Left cardiac atrium (tissue), 4 donors: ENCODE measurements around the gene ALDH1B1. TPM values are rescaled to one million over a fixed set of nuclear protein-coding genes. Genes with fewer than 3 reads are reported as not detected.
"Not testable (repeated sequence)": the region's sequence is repeated elsewhere in the genome, so short reads cannot be mapped to it uniquely, and the experiment has no call there.

Source experiments
- ATAC-seq, 2 donors: fragments of 200-7000 bp; cut with Tn5 transposase; one replicate each; pipeline ENCODE4 v1.9.1; 2020; ENCODE audit warnings: mild to moderate bottlenecking in 2 of 2, moderate library complexity in 2 of 2
- DNase-seq: peaks from one replicate; pipeline ENCODE4 v3.0.0-alpha.2; 2020
- intact Hi-C, 2 donors: fragments of 100-400 bp; cut with DNase I; formaldehyde crosslinking; loops; one replicate each; pipeline versions ENCODE4 v1.14.1 to v1.15.1; 2022 to 2023
- total RNA-seq, 2 donors: library from RNA; stranded (reverse); fragmentation: NEBNext Ultra II Directional; extraction: Animal tissue kit (Norgen Biotek cat#: 25700); gene quantifications; one replicate each; pipeline ENCODE4 v1.2.1, GENCODE V29; 2021
- donor health status: DM: no; HTN: yes; CAD: no.
- donor health status: DM: no; HTN: yes; CAD: no; lungs with severe emphysema.
- donor health status: DM: yes; HTN: yes; CAD: no.
- donor health status: Dilated cardiomyopathy.

The ALDH1B1 gene
- total RNA-seq, 2 donors from 2014 or later = 19.4 to 21.0 TPM

DNA sequence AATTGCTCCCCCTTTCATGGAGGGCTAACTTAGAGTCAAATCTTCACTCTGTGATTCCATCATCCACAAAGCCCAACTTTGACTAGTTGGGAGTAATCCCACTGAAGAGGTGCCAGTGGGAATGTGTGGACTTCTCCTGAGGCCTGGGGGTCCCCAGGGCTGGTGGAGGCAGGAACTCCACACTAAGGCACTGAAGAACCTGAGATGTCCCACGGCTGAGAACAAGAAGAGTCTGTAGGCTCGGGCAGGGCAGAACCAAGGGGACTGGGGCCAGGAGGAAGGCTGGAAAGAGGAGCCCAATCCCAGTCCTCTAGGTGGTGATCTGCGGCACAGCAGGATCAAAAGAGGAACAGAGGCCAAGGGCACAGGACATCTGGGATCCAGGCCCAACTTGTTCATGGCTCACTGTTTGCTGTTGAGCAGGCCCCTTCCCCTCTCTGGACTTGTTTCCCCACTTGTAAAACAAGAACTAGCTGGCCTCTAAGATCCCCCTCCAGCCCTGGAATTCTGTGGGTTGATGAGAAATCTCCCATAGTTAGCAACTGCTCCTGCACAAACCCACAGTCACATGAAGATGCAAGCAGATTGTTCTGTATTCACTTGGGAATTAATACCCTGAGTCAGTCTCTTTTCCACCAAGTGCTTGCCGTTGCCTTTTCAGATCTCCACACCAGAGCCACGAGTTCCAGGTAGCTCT is 32.7 kb upstream of the ALDH1B1 start:
- ATAC-seq (no peak), DNase-seq (no peak)
- intact Hi-C loops = loop anchor here (5.0 to 10.0 kb wide), 6 partner anchors 65 to 875 kb away; partner anchors contain the start of genes POLR1E (in 1 of the 2) and SLC25A51 (in 1 of the 2)

DNA sequence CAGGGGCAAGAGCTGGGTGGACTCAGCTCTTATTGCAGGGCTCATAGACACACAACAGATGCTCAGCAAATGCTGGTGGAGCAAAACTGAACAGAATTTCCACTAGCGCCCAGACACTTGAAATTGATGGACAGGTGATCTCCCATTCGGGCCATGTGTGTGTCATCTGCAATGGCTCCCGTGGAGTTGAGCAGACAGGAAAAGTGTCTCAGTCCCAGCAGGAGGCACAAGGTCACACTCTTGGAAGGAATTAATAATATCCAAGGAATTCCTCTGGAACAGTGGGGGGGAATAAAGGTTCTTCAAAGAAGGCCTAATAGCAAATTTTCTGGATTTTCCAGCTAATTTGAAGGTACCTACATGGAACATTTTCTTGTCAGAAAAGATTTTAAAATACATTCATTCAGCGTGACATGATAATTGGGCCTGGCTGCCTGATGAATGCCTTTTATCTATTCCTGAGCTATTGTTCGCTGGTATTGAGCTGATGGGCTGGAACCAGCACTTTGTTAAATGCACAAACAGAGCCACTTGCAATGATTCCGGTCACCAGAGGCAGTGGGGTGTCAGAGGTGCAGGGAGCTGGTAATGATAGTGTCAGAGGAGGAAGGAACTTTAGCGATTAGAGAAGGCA is 31.5 kb upstream of the ALDH1B1 start:
- ATAC-seq = no peak

GRCh38 chr9:38361473-38361850 is 31.0 kb upstream of the ALDH1B1 start:
- ATAC-seq (peak in 1 of 2 donors; percentile 29), DNase-seq (no peak)
- intact Hi-C loops = loop anchor here (5.0 to 10.0 kb wide), 4 partner anchors 274 to 877 kb away; partner anchors contain the start of genes POLR1E (in 1 of the 2) and SLC25A51 (in 1 of the 2)

More for the DNA sequence above, 31.5 kb upstream of the ALDH1B1 start:
- DNase-seq = no peak
- intact Hi-C loops = loop anchor here (5.0 to 10.0 kb wide), 4 partner anchors 274 to 876 kb away; partner anchors contain the start of genes POLR1E (in 1 of the 2) and SLC25A51 (in 1 of the 2)

- DNase-seq (peak; percentile 46), ATAC-seq (peak; percentile 83 to 88)
- intact Hi-C loops = loop anchor here (2.0 to 10.0 kb wide), 5 partner anchors 202 to 878 kb away; partner anchors contain the start of genes POLR1E (in 1 of the 2) and SLC25A51 (in 1 of the 2)
Measured at GRCh38 chr9:38362852-38363588, 29.5 kb upstream of the ALDH1B1 start.

DNA sequence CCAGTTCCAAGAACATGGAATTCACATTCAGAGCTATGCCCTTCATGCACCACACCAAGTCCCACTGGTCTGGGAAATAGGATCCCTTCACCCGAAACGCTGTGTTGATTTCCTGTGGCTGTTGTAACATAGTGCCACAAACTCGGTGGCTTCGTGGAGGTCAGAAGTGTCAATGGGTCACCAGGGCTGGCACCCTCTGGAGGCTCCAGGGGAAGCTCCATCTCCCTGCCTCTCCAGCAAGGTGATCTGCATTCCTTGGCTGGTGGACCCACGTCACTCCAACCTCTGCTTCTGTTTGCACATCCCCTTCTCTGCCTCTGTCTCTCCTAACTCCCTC is 28.9 kb upstream of the ALDH1B1 start:
- ATAC-seq (no peak), DNase-seq (no peak)
- intact Hi-C loops = loop anchor here (2.0 to 10.0 kb wide), 5 partner anchors 203 to 879 kb away; partner anchors contain the start of genes POLR1E (in 1 of the 2) and SLC25A51 (in 1 of the 2)

DNA sequence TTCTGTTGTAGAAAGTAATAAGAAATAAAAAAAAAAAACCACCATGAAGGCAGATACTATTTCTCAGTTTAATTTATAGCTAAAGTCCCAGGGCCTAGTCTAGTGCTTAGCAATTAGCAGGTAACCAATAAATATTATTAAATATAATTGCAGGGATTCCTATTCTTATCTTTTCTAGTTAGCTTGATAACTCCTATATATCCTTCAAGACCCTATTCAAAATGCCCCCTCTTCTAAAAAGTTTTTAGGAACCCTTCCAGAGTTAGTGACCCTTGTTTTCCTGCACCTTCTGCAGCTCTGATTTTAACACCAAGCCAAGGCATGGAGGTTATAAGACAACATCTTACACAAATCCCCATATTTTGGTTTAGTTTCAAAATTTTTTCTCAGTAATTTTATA is 24.6 kb upstream of the ALDH1B1 start:
- intact Hi-C loops = loop anchor here (10.0 kb wide), 2 partner anchors 463 to 883 kb away; partner anchors contain the start of genes POLR1E (in 1 of the 2) and SLC25A51 (in 1 of the 2)
- ATAC-seq = no peak
- DNase-seq = no peak

GRCh38 chr9:38368731-38369130 is 23.8 kb upstream of the ALDH1B1 start:
- DNase-seq (no peak), ATAC-seq (no peak)
- intact Hi-C loops = loop anchor here (10.0 kb wide), 2 partner anchors 464 to 884 kb away; partner anchors contain the start of genes POLR1E (in 1 of the 2) and SLC25A51 (in 1 of the 2)

DNA sequence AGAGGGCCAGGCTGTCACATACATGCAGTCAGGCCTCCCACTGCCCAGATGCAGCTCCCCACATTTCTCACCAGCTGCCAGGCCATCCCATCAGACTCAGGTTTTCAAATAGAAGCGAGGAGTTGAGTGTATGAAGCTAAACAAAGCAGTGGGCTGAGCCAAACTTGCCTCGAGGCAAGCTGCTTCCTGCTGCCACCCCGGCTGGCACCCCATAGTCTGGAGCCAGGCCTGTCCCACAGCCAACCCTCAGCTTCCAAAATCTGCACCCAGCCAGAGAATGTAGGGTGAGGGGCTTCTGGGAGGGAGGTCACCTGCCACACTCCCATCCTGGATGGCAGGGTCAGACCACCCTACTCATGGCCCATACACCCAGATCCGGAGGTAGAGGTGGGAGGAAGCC is 22.3 kb upstream of the ALDH1B1 start:
- ATAC-seq (no peak), DNase-seq (no peak)
- intact Hi-C loops = no loop called here

DNA sequence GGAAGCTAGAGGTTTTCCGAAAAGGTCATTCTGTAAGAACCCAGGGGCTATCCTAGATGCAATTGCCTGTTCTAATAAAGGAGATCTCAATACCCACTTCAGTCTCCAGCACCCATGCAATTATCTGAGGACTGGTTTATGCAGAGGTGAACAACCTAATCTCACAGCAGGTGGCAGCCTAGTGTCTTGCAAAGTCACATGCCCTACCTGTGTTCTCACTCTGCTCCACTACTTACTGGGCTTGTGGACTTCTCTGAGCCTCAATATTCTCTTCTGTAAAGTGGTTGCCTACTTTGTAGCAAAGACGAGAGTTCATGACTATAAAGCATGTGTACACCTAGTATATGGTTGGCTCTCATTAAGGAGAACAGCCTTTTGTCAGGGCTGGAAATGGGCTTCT is 21.0 kb upstream of the ALDH1B1 start:
- ATAC-seq = peak; percentile 47 to 71
- DNase-seq = no peak
- intact Hi-C loops = no loop called here

GRCh38 chr9:38372762-38373619 is 19.5 kb upstream of the ALDH1B1 start:
- intact Hi-C loops = no loop called here
- DNase-seq (no peak), ATAC-seq (no peak)

- intact Hi-C loops = no loop called here
- DNase-seq (no peak), ATAC-seq (no peak)
Measured at GRCh38 chr9:38373679-38374078, 18.8 kb upstream of the ALDH1B1 start.

GRCh38 chr9:38374847-38375571 is 17.5 kb upstream of the ALDH1B1 start:
- no peak for DNase-seq
- intact Hi-C loops = no loop called here
- no peak for ATAC-seq

GRCh38 chr9:38375572-38375963 is 16.9 kb upstream of the ALDH1B1 start:
- DNase-seq (no peak), ATAC-seq (no peak)
- intact Hi-C loops = no loop called here

DNA sequence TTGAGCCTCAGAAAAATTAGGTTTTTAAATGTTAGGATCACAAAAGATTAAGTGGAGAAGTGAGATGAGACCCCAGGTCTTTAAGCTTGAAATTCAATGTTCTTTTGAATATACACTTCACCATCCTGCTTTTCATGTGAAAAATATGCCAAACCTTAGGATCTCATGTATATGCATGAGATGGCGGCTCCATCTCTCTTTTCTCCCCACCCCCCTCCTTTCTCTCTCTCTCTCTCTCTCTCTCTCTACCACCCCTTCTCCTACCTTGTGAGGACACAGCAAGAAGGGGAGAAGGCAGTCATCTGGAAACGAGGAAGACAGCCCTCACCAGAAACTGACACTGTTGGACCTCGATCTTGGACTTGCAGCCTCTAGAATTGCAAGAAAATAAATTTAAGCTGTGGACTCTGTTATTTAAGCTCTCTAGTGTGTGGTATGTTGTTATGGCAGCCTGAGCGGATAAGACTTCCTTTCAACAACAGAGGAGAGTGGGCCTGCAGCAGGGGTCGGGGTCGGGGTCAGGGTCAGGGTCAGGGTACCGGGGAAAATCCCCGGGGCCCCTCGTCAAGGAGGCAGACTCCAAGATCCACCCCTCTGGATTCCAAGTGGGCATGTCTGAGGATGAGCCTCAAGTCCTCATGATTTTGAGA is 16.4 kb upstream of the ALDH1B1 start:
- DNase-seq = no peak
- no peak for ATAC-seq
- intact Hi-C loops = no loop called here

- ATAC-seq, intact Hi-C loops, DNase-seq: not testable (repeated sequence)
Measured at GRCh38 chr9:38377336-38378083, 15.0 kb upstream of the ALDH1B1 start.

GRCh38 chr9:38380230-38380871 is 12.2 kb upstream of the ALDH1B1 start:
- no peak for DNase-seq
- intact Hi-C loops = no loop called here
- no peak for ATAC-seq
